Testis (tissue), 3 donors: Measurements from ENCODE around the gene CPT1B. TPM values are rescaled to one million over a fixed set of nuclear protein-coding genes. Genes with fewer than 3 reads are reported as not detected.
A peak's percentile ranks its signal among the peaks of the same experiment; 100 is the strongest.

ENCODE experiments used
- DNase-seq: peaks from one replicate; pipeline ENCODE4 v3.0.0-alpha.2; 2019
- H3K27ac ChIP-seq, 2 donors: fragments of 200-600 bp; sonication (generic); one replicate each; pipeline ENCODE4 v1.5.1; 2019
- H3K27me3 ChIP-seq: fragments of 200-600 bp; sonication (generic); one replicate; pipeline ENCODE4 v1.5.1; 2019
- H3K36me3 ChIP-seq: fragments of 200-600 bp; sonication (generic); one replicate; pipeline ENCODE4 v1.5.1; 2017; ENCODE audit warnings: low read depth; ENCODE audit errors: missing control alignments
- H3K4me1 ChIP-seq: fragments of 200-600 bp; sonication (generic); one replicate; pipeline ENCODE4 v1.5.1; 2019
- H3K4me3 ChIP-seq, 2 donors: fragments of 200-600 bp; sonication (generic); one replicate each; pipeline ENCODE4 v1.5.1; 2017 to 2019
- H3K9me3 ChIP-seq: fragments of 200-600 bp; sonication (generic); one replicate; pipeline ENCODE4 v1.5.1; 2017
- CTCF ChIP-seq, 3 experiments: fragments of 450-650 bp in 2 of 3; fragments of 200-600 bp in 1 of 3; sonication (generic) in 1 of 3; IDR thresholded peaks; one replicate each; pipeline ENCODE4 v1.5.1; 2016 to 2019; ENCODE audit warnings: antibody characterized with exemption in 3 of 3, mild to moderate bottlenecking in 2 of 3, moderate library complexity in 1 of 3
- POLR2A ChIP-seq: fragments of 450-650 bp; IDR thresholded peaks from one replicate; pipeline ENCODE4 v1.6.1; 2017; ENCODE audit warnings: antibody characterized with exemption, mild to moderate bottlenecking, moderate library complexity
- WGBS, 2 donors: methylation state at CpG; one replicate each; pipeline ENCODE4 v1.1.5; 2018; 5-methylcytosine and 5-hydroxymethylcytosine counted together
- intact Hi-C: fragments of 100-400 bp; cut with DNase I; formaldehyde crosslinking; loops from one replicate; pipeline ENCODE4 v1.15.1; 2023; ENCODE audit warnings: low total_unique reads
- polyA plus RNA-seq: library from polyadenylated mRNA; stranded (reverse); fragments of 350-450 nt; fragmentation: Illumina TruSeq; extraction: RNeasy Lipid Tissue Mini Kit (QIAGEN cat#74804); gene quantifications from one replicate; pipeline ENCODE4 v1.2.3, GENCODE V29; 2014; ENCODE audit warnings: low read depth, low replicate concordance; ENCODE audit not compliant: insufficient read depth
- total RNA-seq, 2 donors: library from RNA; depleted of rRNA; stranded (reverse); fragments of >200 nt; gene quantifications; one replicate each; pipeline ENCODE4 v1.2.3, GENCODE V29; 2016

The CPT1B gene
- total and polyA plus RNA-seq, 3 donors from 2014 or later, result 103 to 224 (median 123) TPM

GRCh38 chr22:50568626-50569025, 9.6 kb downstream of the CPT1B start:
- DNase-seq, result no peak
- Histone ChIP-seq H3K4me3 (no peak overlapping the region), H3K27ac (no peak overlapping the region), H3K9me3 (no peaks in the 10 kb centered on the region), H3K4me1 (peaks cover 5% of the 10 kb centered on the region), H3K36me3 (no peaks in the 10 kb centered on the region), H3K27me3 (no peaks in the 10 kb centered on the region)
- no peak for TF ChIP-seq POLR2A
- no peak for TF ChIP-seq CTCF (IDR thresholded peaks at IDR 0.05)
- intact Hi-C loops, result no loop called here
- WGBS, 2 donors, result 78 to 90% methylated on average over 6 to 7 of the region's 7 CpGs

- H3K27me3 ChIP-seq, result no peaks in the 10 kb centered on the region
- no peak overlapping the region for H3K4me3 ChIP-seq
- no peaks in the 10 kb centered on the region for H3K9me3 ChIP-seq
- intact Hi-C loops, result no loop called here
- no peak overlapping the region for H3K27ac ChIP-seq
- peaks cover 9% of the 10 kb centered on the region for H3K4me1 ChIP-seq
- H3K36me3 ChIP-seq, result no peaks in the 10 kb centered on the region
- DNase-seq, result no peak
- no peak for TF ChIP-seq POLR2A
- no peak for TF ChIP-seq CTCF (IDR thresholded peaks at IDR 0.05)
- 84 to 92% methylated on average over 7 of the region's 7 CpGs for WGBS, 2 donors
Measured at GRCh38 chr22:50567721-50568252, 10.4 kb downstream of the CPT1B start.

GRCh38 chr22:50564289-50564688, 13.9 kb downstream of the CPT1B start:
- WGBS, 2 donors, result 92% methylated on average over 11 of the region's 11 CpGs

GRCh38 chr22:50563413-50564160, 14.6 kb downstream of the CPT1B start:
- H3K9me3 ChIP-seq, result no peaks in the 10 kb centered on the region
- whole genome bisulfite sequencing, 2 donors, result 15 to 19% methylated on average over 17 of the region's 17 CpGs
- H3K27ac ChIP-seq, result peak overlapping the region in 1 of 2 donors; percentile 15
- H3K4me3 ChIP-seq, result peak overlapping the region; percentile 49 to 65
- intact Hi-C loops, result no loop called here
- no peak for DNase-seq
- TF ChIP-seq CTCF (IDR thresholded peaks at IDR 0.05), result no peak
- no peak for TF ChIP-seq POLR2A
- H3K4me1 ChIP-seq, result peaks cover 9% of the 10 kb centered on the region
- no peaks in the 10 kb centered on the region for H3K36me3 ChIP-seq
- no peaks in the 10 kb centered on the region for H3K27me3 ChIP-seq

More at GRCh38 chr22:50564289-50564688, 13.9 kb downstream of the CPT1B start:
- H3K4me1 ChIP-seq, result peaks cover 9% of the 10 kb centered on the region
- intact Hi-C loops, result no loop called here
- H3K27ac ChIP-seq, result no peak overlapping the region
- H3K27me3 ChIP-seq, result no peaks in the 10 kb centered on the region
- H3K36me3 ChIP-seq, result no peaks in the 10 kb centered on the region
- no peaks in the 10 kb centered on the region for H3K9me3 ChIP-seq
- DNase-seq, result no peak
- H3K4me3 ChIP-seq, result no peak overlapping the region
- TF ChIP-seq CTCF (IDR thresholded peaks at IDR 0.05) (no peak), POLR2A (no peak)
